ENCODE results near the gene ADSL. TPM values are rescaled to one million over a fixed set of nuclear protein-coding genes. Genes with fewer than 3 reads are reported as not detected.
"Not testable (repeated sequence)": the region's sequence is repeated elsewhere in the genome, so short reads cannot be mapped to it uniquely, and the experiment has no call there.

Gene ADSL
- polyA plus RNA-seq, 3 donors = 104 to 111 (median 104) TPM

DNA sequence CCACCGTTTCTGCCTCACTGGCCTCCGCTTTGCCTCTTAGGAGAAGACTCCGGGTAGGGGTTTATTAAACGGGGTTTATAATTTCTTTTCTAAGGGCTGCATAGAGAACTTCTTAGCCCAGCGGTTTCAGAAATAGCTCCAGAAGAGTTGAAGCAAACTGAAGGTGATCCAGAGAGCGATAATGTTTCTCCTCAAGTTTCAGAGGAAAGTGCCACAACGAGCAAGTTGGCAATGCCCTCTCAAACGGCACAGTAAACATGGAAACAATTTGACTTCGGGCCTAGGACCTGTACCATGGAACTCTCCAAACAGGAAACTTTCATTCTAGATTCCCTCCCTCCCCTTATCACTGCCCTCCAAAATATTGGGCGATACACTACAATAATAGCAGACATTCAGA is 1.0 kb downstream of the ADSL start:
- no peak for DNase-seq (ENCODE audit: extremely low read depth in 1 of 11, low read depth in 9 of 11, low spot score in 4 of 11)

DNA sequence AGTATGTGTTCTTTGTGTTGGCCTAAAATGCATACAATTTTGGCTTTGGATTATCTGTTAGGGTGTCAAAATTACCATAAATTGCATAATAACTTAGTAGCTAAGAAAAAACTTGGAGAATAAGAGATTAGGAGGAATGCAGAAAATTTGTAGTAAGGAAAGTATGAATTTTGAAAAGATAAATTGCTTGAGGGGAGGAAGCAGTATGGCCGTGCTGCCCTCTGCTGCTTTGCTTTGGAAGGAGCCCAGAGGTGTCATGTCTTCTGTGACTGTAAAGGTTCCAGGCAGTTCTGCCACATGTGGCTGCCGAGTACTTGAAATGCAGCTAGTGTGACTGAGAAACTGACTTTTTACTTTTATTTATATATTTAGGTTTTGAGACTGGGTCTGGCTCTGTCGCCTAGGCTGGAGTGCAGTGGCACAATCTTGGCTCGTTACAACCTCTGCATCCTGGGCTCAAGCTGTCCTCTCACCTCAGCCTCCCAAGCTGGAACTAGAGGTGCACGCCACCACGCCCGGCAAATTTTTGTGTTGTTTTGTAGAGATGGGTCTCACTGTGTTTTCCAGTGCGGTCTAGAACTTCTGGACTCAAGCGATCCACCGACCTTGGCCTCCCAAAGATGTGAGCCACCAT is 1.8 kb downstream of the ADSL start:
- no peak for DNase-seq (ENCODE audit: extremely low read depth in 1 of 11, low read depth in 9 of 11, low spot score in 4 of 11)

DNA sequence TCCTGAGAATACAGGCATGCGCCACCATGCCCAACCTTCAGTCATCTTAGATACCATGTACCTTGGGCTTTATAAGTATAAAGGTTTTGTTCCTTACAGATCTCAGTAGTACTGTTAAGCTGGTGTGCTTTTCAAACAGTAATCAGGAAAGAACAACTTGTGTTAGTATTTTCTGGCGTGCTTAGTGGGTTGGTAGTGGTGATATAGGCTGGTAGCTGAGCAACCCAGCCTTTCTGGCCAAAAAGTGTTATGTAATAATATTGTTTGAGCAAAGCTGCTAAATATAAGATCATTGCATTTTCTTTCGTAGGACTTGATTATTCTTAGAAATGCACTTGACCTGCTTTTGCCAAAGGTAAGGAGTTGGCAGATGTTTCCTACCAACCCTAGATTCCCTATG is 6.5 kb downstream of the ADSL start:
- DNase-seq (ENCODE audit: extremely low read depth in 1 of 11, low read depth in 9 of 11, low spot score in 4 of 11) = no peak

DNA sequence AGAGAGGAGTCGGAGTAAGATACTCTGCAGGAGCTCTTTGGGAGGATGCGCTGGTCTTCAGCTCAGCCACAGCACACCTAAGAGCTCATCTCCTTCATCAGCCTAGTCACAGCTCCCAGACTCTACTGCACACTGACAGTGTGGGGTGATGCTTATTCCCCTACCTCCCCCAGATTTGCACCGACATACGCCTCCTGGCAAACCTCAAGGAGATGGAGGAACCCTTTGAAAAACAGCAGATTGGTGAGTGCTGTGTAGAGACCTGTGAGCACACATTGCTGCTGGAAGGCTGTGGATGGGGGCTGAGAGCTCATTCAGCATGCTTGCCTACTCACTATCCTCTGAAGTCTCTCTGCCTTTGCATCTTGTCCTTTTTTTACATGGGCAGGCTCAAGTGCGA is 14.8 kb downstream of the ADSL start:
- DNase-seq (ENCODE audit: extremely low read depth in 1 of 11, low read depth in 9 of 11, low spot score in 4 of 11) = no peak

DNA sequence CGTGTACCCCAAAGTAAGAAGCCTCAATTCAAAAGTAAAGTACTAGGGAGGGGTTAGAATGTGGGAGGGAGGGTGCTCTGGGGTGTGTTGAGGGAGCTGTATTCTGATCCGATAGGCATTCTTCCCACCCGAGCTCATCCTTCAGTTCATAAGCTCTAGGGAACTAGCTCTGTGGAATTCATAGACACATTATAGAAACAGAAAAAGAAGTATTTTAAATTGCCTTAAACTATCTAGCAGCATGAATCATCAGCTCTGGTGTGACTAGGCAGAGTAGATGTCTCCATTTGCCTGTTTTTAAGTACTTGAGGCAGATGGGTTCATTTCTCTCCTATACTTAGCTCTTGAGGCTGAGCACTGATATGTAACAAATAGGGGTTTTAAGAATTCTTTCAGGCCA is 16.8 kb downstream of the ADSL start:
- DNase-seq (ENCODE audit: extremely low read depth in 1 of 11, low read depth in 9 of 11, low spot score in 4 of 11) = no peak

DNA sequence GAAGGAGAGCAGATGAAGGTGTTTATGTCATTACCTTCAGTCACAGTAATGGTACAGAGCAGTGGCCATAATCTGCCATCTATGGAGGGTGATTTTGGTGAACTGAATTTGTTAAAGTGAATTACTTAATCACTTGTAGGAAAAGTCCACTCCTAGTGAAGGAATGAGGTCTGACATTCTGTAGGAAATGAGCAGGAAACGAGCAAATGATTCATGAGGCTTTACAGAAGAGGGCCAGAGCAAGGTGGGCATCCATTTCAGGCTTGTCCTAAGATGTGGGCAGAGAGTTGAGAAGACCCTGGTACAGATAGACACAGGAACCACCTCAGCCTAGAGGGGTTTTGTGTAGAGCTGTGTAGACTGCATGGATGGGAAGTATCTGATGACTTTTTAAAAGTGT is 18.1 kb downstream of the ADSL start:
- no peak for DNase-seq (ENCODE audit: extremely low read depth in 1 of 11, low read depth in 9 of 11, low spot score in 4 of 11)

DNA sequence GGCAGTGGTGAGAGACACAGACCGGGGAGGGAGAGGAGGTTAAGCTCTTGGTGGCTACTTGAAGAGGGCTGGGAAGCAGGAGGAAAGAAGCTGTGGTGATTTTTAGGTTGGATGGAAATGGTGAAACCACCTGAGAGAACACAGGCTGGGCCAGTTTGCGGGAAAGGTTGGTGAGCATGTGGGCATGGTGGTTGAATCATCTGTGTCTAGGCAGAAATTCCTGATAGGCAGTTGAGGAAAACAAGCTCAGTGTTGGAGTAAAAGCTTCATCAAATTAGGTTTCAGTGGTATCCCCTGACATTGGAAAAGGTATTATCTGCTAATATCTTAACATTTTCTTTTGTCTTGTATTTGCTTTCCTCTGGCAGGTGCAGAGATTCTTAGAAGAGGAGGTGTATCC is 19.8 kb downstream of the ADSL start:
- no peak for DNase-seq (ENCODE audit: extremely low read depth in 1 of 11, low read depth in 9 of 11, low spot score in 4 of 11)

DNA sequence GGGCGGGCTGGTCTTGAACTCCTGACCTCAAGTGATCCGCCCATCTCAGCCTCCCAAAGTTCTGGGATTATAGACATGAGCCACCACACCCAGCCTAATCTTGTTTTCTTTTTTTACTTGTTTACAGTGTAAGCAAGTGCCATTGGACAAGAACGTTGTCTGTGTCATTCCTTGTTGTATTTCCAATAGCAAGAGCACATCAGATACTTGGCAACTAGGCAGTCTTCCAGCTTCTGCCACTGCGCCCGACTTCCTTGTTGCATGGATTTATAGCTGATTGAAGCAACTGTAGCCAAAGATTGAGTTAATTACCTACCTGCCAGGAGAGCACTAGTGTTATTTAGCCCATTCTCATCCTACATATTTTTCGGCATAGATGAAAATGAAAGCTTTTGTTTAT is 21.0 kb downstream of the ADSL start:
- DNase-seq (ENCODE audit: extremely low read depth in 1 of 11, low read depth in 9 of 11, low spot score in 4 of 11) = no peak

DNA sequence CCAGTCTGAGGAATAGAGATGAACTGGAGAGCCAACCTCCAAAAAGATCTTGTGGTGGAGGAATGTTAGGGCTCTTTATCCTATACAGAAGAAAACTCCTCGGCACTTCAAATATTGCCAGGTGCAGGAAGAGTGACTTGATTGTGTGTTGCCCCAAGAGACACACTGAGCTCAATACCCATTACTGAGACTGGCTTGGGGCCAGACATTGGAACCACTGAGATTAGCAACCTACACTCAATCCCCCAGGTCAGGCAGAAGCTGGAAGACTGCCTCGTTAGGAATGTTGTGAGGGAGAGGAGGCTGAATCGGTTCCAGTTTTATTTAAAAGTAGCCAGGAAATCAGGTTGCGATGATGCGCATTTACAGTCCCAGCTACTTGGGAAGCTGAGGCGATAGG is 21.7 kb downstream of the ADSL start:
- DNase-seq (ENCODE audit: extremely low read depth in 1 of 11, low read depth in 9 of 11, low spot score in 4 of 11) = no peak

DNA sequence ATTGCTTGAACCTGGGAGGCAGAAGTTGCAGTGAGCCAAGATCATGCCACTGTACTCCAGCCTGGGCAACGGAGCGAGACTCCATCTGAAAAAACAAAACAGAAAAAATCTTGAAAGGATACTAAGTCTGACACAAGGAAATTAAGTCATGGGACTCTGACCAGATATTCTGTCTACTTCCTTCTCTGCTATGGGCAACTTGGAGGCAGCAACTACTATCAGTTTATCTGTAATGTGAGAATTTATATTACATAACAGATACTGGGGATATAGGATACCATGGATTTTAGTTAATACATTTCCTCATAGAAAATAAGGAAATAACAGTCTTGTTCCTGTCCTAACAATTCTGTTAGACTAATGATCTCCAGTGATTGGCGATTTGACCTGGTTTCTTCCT is 22.5 kb downstream of the ADSL start:
- DNase-seq (ENCODE audit: extremely low read depth in 1 of 11, low read depth in 9 of 11, low spot score in 4 of 11) = no peak

DNA sequence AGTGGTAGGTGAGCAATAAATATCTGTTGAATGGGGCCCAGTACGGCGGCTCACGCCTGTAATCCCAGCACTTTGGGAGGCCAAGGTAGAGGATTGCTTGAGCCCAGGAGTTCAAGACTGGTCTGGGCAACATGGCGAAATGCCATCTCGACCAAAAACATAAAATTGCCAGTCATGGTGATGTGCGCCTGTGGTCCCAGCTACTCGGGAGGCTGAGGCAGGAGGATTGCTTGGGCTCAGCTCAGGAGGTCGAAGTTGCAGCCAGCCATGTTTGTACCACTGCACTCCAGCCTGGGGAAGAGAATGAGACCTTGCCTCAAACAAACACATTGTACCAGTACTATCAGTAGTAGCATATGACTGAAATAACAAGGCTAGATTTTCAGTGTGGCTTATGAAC is 28.3 kb downstream of the ADSL start:
- DNase-seq (ENCODE audit: extremely low read depth in 1 of 11, low read depth in 9 of 11, low spot score in 4 of 11) = no peak

DNA sequence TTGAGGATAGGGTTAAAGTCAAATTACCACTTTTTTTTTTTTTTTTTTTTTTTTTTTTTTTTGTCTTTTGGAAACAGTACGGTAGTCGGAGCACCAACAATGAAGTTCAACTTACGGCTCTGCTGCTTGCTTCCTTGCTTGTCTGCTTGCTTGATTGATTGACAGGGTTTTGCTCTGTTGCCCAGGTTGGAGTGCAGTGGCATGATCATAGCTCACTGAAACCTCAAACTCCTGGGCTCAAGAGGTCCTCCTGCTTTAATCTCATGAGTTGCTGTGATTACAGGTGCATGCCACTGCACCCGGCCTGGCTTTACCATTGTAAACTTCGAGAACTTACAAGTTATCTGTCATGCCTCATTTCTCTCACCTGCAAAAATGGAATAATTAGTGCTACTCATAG is 29.8 kb downstream of the ADSL start:
- DNase-seq (ENCODE audit: extremely low read depth in 1 of 11, low read depth in 9 of 11, low spot score in 4 of 11) = no peak

DNA sequence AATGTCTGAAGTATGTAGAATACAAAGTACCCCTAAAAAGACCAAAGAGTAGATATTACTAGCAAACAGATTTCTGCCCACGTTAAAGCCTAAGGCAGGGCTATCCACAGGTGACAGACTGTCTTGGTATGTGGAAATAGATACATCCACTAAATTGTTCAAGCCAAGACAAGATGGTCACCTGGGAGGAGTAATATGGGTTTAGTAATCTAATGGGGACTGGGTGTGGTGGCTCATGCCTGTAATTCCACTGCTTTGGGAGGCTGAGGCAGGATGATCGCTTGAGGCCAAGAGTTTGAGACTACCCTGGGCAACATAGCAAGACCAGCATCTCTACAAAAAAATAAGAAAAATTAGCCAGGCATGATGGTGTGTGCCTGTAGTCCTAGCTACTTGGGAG is 31.6 kb downstream of the ADSL start:
- DNase-seq (ENCODE audit: extremely low read depth in 1 of 11, low read depth in 9 of 11, low spot score in 4 of 11) = no peak

DNA sequence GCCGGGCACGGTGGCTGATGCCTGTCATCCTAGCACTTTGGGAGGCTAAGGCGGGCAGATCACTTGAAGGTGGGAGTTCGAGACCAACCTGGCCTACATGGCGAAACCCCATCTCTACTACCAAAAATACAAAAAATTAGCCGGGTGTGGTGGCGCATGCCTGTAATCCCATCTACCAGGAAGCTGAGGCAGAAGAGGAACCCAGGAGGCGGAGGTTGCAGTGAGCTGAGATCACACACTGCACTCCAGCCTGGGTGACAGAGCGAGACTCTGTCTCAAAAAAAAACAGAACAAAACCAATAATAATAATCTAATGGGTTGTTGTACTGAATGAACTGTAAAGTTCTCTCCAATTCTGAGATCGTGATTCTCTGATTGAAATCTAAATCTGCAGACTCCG is 32.1 kb downstream of the ADSL start:
- not testable (repeated sequence) for DNase-seq (ENCODE audit: extremely low read depth in 1 of 11, low read depth in 9 of 11, low spot score in 4 of 11)

DNA sequence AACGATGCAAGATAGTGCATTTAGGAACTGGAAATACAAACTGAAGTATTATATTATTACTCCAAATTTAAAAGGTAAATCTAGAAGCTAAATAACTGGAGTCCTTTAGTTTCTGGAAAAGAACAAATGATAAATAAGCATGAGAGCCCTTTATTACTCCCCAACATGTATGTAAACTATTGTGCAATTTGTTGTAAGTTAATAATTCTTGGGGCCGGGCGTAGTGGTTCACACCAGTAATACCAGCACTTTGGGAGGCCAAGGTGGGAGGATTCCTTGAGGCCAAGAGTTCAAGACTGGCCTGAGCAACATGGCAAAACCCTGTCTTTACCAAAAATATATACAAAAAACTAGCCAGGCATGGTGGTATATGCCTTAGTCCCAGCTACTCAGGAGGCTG is 35.2 kb downstream of the ADSL start:
- no peak for DNase-seq (ENCODE audit: extremely low read depth in 1 of 11, low read depth in 9 of 11, low spot score in 4 of 11)

DNA sequence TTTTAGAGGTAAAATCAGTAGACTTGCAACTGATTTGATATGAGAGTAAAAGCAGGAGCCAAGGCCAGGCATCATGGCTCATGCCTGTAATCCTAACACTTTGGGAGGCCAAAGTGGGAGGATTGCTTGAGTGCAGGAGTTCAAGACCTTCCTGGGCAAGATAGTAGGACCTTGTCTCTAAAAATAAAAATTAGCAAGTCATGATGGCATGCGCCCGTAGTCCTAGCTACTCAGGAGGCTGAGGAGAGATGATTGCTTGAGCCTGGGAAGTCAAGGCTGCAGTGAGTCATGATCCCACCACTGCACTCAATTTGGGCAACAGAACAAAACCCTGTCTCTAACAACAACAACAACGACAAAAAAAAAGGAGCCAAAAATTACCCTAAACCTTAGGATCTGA is 37.6 kb downstream of the ADSL start:
- no peak for DNase-seq (ENCODE audit: extremely low read depth in 1 of 11, low read depth in 9 of 11, low spot score in 4 of 11)

DNA sequence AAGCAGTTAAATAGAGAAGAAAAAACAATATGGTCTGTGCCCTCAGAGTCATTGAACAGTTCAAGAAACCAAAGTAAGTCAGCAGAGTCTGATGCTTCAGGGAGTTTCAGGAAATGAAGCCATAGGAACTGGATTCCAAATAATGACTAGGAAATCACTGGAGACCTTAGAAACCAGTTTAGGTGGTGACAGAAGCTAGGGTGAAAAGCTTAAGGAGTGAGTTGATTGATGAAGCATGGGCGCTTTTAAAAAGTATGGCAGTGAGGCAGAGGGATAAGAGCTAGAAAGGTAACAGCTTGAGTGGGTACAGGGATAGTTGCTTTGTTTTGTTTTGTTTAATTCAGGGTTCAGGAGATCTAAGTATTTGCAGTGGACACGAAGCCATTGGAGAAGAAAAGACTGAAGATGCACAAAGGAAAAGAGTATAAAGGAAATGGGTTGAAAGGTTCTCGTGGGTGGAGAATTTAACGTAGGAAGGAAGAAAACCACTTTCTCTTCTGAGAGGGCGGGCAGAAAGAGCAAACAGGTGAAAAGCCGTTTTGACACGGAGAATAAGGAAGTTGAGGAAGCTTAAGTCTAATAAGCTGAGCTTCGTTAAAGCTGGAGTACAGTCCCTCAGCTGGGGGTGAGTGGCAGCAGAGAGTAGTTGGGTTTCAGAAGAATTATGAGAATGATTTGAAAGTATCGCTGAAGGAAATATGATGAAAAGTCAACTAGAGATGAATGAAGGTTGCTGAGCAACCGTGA is 38.9 kb downstream of the ADSL start:
- no peak for DNase-seq (ENCODE audit: extremely low read depth in 1 of 11, low read depth in 9 of 11, low spot score in 4 of 11)

DNA sequence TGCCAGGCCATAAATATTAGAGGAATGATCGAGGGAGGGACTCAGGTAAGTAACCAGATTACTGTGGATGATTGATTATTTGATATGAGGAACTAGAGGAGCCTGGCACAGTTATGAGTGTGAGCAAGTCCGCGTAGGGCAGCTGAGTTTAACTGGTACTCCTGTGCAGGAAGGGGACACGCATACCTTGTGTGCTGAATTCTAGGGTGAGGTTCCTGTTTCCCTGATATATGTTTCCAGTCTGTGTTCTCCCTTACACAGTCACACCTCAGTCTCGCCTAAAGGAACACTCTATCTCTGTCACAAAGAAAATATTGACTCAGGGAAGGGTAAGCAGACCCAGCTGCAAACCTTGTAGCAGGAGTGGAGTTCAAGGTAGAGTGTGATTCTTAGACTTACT is 41.4 kb downstream of the ADSL start:
- no peak for DNase-seq (ENCODE audit: extremely low read depth in 1 of 11, low read depth in 9 of 11, low spot score in 4 of 11)

DNA sequence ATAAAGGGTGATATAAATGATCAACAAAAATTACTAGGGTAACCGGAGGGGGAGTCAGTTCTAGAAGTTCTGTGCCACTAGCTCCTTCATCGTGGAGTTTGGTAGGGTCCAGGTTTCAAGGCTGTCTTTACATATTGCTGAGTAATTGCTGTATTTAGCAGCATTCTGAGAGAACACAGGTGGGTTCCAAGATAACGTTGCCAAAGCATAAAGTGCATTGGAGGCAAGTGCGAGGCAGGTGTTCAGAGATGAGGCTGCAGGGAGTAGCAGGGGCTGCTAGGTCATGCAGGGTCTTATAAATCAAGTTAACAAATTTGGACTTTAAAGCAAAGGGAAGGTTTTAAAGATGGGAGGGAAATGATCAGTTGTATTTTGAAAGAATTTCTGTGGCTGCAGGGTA is 41.9 kb downstream of the ADSL start:
- no peak for DNase-seq (ENCODE audit: extremely low read depth in 1 of 11, low read depth in 9 of 11, low spot score in 4 of 11)

DNA sequence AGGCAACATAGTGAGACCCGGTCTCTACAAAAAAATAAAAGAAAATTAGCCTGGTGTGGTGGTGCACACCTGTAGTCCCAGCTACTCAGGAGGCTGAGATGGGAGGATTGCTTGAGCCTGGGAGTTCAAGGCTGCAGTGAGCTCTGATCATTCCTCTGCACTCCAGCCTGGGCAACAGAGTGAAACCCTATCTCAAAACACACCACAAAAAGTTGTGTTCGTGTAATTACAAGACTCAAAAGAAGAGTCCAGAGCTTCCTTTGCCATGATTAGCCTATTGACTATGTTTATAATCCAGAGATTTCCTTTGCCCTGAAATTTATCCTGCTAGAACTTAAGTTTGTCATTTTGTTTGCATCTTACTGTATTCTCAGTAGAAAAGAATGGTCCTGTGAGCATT is 45.1 kb downstream of the ADSL start:
- DNase-seq (ENCODE audit: extremely low read depth in 1 of 11, low read depth in 9 of 11, low spot score in 4 of 11) = no peak

DNA sequence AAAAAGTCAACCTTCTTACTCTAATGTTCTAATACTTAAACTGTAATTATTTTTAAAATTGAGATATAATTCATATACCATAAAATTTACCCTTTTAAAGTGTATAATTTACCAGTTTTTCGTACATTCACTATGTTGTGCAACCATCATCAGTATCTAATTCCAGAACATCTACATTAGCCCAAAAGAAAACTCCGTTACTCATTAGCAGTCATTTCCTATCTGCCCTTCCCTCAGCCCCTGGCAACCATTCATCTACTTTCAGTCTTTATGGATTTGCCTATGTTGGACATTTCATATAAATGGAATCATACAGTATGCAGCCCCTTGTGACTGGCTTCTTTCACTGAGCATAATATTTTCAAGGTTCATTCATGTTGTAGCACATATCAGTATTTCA is 46.3 kb downstream of the ADSL start:
- no peak for DNase-seq (ENCODE audit: extremely low read depth in 1 of 11, low read depth in 9 of 11, low spot score in 4 of 11)

Measured in renal cortex interstitium (tissue), 11 donors.